Motor neuron (in vitro differentiated cells): ENCODE measurements around the gene AGTRAP. TPM values are rescaled to one million over a fixed set of nuclear protein-coding genes. Genes with fewer than 3 reads are reported as not detected.
A peak's percentile ranks its signal among the peaks of the same experiment; 100 is the strongest.

Experiments
- ATAC-seq, 8 experiments: fragments of 200-7000 bp; cut with Tn5 transposase; replicated peaks in 6 of 8; 2 replicates each; pipeline ENCODE4 v1.8.0; 2021; ENCODE audit warnings: mild to moderate bottlenecking in 8 of 8, moderate library complexity in 8 of 8
- H3K27ac ChIP-seq, 2 donors: fragments of 250-450 bp; sonication (Bioruptor Pico); 2 replicates each; pipeline ENCODE4 v1.9.0; 2021; ENCODE audit warnings: antibody characterized with exemption in 2 of 2, mild to moderate bottlenecking in 2 of 2, moderate library complexity in 1 of 2
- H3K4me1 ChIP-seq, 2 donors: fragments of 250-450 bp; sonication (Bioruptor Pico); replicated peaks in 1 of 2; 2 replicates each; pipeline ENCODE4 v1.6.1; 2021; ENCODE audit warnings: antibody characterized with exemption in 2 of 2, mild to moderate bottlenecking in 2 of 2, moderate library complexity in 1 of 2
- H3K4me3 ChIP-seq, 5 donors: fragments of 250-450 bp; sonication (Bioruptor Pico); 2 replicates each; pipeline ENCODE4 v1.9.0; 2021; ENCODE audit warnings: antibody characterized with exemption in 5 of 5, mild to moderate bottlenecking in 5 of 5, moderate library complexity in 4 of 5
- WGBS, 10 experiments: fragments of 450-650 bp; shearing (Covaris generic); methylation state at CpG; one replicate each; pipeline ENCODE4 v1.0.0; 2022; 5-methylcytosine and 5-hydroxymethylcytosine counted together
- in situ Hi-C, 9 experiments: fragments of 400-800 bp; cut with MboI; loops; one replicate each; pipeline ENCODE4 v1.15.0; 2021; ENCODE audit warnings: low sequenced_read_pairs in 9 of 9, low pct_unique_long_range_greater_than_20kb in 2 of 9; ENCODE audit not compliant: unreplicated experiment in 9 of 9
- total RNA-seq, 8 experiments: library from RNA; unstranded; fragments of 300-600 nt; gene quantifications; 2 replicates each; pipeline versions ENCODE4 v1.2.3 to v1.2.4, GENCODE V29; 2022

The AGTRAP gene
- total RNA-seq, 8 experiments from 2014 or later, result 12.5 to 55.9 (median 32.3) TPM

GRCh38 chr1:11700601-11701467 lies 35.1 kb upstream of the AGTRAP start:
- Histone ChIP-seq H3K27ac (peak overlapping the region; percentile 85 to 88), H3K4me1 (peaks cover 61% of the 10 kb centered on the region in 2 donors), H3K4me3 (peak overlapping the region in 4 of 5 donors; percentile 1 to 16 (median 8))
- ATAC-seq, result peak in 4 of 8 experiments; percentile 3 to 42 (median 36)
- WGBS, 10 experiments, result 9 to 89% (median 40%) methylated on average over 1 to 32 of the region's 34 CpGs
- in situ Hi-C loops, result no loop called here

DNA sequence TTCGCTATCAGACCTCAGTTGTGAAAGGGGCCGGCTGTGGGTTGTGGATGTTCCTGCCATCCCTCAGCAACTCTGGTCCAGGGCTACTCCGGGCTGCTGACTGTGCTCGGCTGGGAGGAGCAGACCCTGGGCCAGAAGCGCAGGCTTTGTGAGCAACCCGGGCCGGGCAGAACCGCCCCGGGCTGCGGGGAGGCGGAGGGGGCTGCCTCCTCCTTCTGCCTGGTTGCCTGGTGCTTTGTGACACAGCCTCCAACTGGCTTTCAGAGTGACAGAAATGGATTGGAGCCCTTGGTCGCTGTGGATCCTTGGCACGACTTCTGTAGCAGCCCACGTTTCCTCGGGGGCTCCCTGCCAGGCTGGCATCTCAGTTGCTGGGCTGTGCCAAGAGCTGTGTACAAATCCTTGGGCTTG lies 34.4 kb upstream of the AGTRAP start:
- Histone ChIP-seq H3K27ac (peak overlapping the region; percentile 85 to 88), H3K4me3 (peak overlapping the region in 4 of 5 donors; percentile 1 to 16 (median 8)), H3K4me1 (peaks cover 68 to 69% of the 10 kb centered on the region in 2 donors)
- in situ Hi-C loops, result no loop called here
- ATAC-seq, result peak; percentile 43 to 85 (median 74)
- 0 to 15% (median 3%) methylated on average over 2 to 12 of the region's 15 CpGs; no CpG with 5 or more reads in 4 of the 10 experiments for WGBS, 10 experiments

- peaks cover 75% of the 10 kb centered on the region in 2 donors for H3K4me1 ChIP-seq
- no peak for ATAC-seq
- H3K4me3 ChIP-seq, result no peak overlapping the region
- WGBS, 10 experiments, result 0 to 94% (median 69%) methylated on average over 1 to 14 of the region's 15 CpGs; no CpG with 5 or more reads in 1 of the 10 experiments
- H3K27ac ChIP-seq, result peak overlapping the region; percentile 85 to 88
- in situ Hi-C loops, result no loop called here
These were observed 33.7 kb upstream of the AGTRAP start for GRCh38 chr1:11701981-11702803.

DNA sequence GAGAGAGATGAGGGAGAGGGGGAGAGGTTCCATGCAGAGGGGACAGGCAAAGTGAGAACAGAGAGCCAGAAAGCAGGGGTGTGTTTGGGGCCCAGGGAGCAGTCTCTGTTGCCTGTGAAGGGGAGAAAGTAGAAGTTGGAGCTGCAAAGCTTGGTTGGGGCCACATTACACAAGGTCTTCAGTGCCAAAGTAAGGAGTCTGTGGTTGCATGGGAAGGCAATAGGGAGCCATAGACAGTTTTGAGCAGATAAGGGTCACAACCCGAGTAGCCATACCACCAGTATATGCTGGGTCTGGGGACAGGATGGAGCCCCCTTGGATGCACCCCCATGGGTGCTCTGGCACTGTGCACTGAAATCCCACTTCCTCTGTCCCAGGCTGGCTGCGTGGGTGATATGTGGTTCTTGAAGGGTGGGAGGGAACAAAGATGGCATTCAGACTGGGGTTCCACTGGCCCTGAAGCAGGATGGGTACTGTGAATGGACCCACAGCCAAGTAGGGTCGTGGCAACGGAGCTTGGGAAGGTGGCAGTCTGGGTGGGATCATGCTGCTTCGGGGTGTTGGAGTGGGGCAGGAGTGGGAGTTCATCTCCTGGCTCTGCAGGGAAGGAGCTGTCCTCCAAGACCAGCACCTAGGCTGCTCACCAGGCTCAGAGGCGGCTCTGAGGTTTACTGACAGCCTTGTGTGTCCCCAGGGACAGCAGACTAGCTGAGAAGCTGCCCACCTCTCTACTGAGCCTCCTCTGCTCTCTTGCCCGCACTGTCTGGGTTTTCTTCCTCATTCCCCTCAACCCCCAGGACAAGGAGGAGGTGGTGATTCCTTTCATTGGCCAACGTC lies 32.4 kb upstream of the AGTRAP start:
- in situ Hi-C loops, result no loop called here
- no peak overlapping the region for H3K4me3 ChIP-seq
- ATAC-seq, result peak in 3 of 8 experiments; percentile 11 to 18 (median 16)

GRCh38 chr1:11704194-11704529 lies 31.8 kb upstream of the AGTRAP start:
- 4 to 60% (median 20%) methylated on average over 1 to 5 of the region's 11 CpGs; no CpG with 5 or more reads in 3 of the 10 experiments for WGBS, 10 experiments
- Histone ChIP-seq H3K4me3 (no peak overlapping the region), H3K27ac (peak overlapping the region; percentile 55 to 68), H3K4me1 (peaks cover 83 to 84% of the 10 kb centered on the region in 2 donors)
- in situ Hi-C loops, result no loop called here
- ATAC-seq, result peak in 5 of 8 experiments; percentile 16 to 45 (median 42)

More for the DNA sequence above, 32.4 kb upstream of the AGTRAP start:
- H3K27ac ChIP-seq, result peak overlapping the region; percentile 55 to 68
- H3K4me1 ChIP-seq, result peaks cover 83 to 84% of the 10 kb centered on the region in 2 donors
- 0 to 52% (median 29%) methylated on average over 1 to 6 of the region's 8 CpGs; no CpG with 5 or more reads in 3 of the 10 experiments for WGBS, 10 experiments

DNA sequence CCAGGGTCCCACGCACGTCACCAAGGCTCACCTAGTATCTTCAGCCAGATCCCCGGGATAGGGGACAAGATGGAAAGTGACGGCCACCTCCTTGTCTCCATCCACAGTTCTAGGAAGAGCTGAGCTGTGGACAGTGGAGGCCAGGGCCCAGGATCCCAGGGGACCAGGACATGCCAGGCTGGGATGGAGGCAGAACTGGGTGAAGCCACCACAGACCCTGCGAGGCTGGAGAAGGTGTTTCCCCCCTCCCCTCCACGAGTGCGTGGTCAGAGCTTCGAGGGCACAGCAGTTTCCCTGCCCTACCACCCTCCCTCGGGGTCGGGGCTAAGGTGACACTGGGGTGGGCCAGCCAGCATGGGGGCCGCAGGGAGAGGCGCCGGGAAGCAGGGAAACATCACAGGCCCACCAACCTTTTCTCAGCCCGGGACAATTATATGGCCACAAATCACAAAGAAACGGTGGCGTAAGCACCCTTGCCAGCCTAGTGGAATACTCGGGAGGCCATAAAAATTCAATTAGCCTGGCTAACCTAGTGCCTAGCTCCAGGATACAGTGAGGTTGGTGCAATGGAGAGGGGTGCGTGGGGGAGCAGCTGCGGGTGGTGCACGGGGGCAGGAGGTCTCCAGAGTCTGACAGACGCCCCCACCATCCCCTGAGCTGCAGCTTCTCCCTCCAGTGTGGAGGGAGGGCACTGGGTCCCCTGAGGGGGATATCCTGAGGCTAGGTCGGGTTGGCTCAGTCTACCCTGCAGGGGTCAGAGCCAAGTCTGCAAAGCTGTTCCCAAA lies 31.1 kb upstream of the AGTRAP start:
- peaks cover 81 to 82% of the 10 kb centered on the region in 2 donors for H3K4me1 ChIP-seq
- no peak overlapping the region for H3K4me3 ChIP-seq
- in situ Hi-C loops, result no loop called here
- WGBS, 10 experiments, result 0 to 57% (median 33%) methylated on average over 2 to 11 of the region's 22 CpGs; no CpG with 5 or more reads in 3 of the 10 experiments
- peak overlapping the region; percentile 55 to 68 for H3K27ac ChIP-seq
- peak in 5 of 8 experiments; percentile 36 to 68 (median 43) for ATAC-seq

DNA sequence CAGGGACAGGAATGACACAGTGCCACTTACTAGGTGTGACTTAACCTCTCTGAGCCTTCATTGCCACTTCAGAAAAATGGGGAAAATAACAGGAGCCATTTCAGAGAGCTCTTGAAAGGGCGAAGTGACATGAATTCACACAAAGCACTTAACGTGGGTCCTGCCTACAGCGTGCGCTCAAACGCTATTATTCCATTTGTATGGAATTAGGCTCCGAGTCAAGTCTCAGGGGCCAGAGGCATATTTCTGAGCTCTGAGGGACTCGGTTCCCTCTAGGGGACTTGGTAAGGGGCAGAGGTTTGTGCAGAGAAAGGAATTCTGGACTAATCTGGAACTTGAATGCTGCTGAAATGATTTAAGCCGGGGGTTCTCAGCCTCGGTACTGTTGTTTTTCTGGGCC lies 30.3 kb upstream of the AGTRAP start:
- no peak overlapping the region for H3K4me3 ChIP-seq
- 33 to 66% (median 53%) methylated on average over 1 to 9 of the region's 9 CpGs; no CpG with 5 or more reads in 2 of the 10 experiments for WGBS, 10 experiments
- ATAC-seq, result no peak
- H3K4me1 ChIP-seq, result peaks cover 74 to 75% of the 10 kb centered on the region in 2 donors
- in situ Hi-C loops, result no loop called here
- peak overlapping the region; percentile 51 to 55 for H3K27ac ChIP-seq

DNA sequence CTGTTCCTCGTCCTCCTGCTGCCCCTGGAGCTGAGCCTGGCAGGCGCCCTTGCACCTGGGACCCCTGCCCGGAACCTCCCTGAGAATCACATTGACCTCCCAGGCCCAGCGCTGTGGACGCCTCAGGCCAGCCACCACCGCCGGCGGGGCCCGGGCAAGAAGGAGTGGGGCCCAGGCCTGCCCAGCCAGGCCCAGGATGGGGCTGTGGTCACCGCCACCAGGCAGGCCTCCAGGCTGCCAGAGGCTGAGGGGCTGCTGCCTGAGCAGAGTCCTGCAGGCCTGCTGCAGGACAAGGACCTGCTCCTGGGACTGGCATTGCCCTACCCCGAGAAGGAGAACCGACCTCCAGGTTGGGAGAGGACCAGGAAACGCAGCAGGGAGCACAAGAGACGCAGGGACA lies 29.6 kb upstream of the AGTRAP start:
- ATAC-seq, result no peak
- peak overlapping the region in 1 of 2 donors; percentile 51 for H3K27ac ChIP-seq
- WGBS, 10 experiments, result 0 to 100% (median 80%) methylated on average over 1 to 2 of the region's 14 CpGs; no CpG with 5 or more reads in 7 of the 10 experiments
- in situ Hi-C loops, result no loop called here
- H3K4me3 ChIP-seq, result no peak overlapping the region
- H3K4me1 ChIP-seq, result peaks cover 67 to 68% of the 10 kb centered on the region in 2 donors

DNA sequence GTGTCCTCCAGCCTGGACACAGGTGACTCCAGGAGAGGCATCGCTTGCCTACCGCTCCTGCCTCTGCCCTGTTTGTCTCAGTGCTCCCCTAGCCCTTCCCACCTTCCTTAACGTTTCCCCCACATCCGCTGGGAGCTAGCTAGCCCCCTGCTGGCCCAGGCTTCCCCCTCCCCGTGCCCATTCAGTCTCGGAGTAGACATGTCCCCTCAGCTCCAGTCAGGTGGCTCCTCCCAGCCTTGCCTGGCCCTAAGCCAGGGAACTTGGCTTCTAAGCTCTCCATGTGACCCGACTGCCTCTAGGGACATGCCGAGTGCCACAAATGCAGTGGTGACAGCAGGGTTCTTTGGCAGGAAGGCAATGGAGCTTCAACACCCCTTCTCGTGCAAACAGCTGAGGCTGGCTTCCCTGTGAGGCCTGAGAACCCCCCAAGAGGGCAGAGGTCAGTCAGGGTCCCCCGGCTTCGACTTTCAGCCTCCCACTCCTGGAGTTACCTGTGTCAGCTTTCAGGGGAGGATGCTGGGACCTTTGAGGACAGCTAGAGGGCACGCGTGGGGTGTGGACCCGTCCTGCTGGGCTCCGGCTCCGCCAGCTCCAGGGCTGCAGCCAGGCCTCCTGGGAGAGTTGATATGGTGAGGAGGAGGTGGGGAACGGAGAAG lies 28.2 kb upstream of the AGTRAP start:
- ATAC-seq, result peak in 6 of 8 experiments; percentile 11 to 72 (median 46)
- 40 to 100% (median 87%) methylated on average over 1 to 13 of the region's 17 CpGs; no CpG with 5 or more reads in 5 of the 10 experiments for WGBS, 10 experiments
- peaks cover 53% of the 10 kb centered on the region in 2 donors for H3K4me1 ChIP-seq
- in situ Hi-C loops, result no loop called here
- H3K4me3 ChIP-seq, result no peak overlapping the region
- H3K27ac ChIP-seq, result peak overlapping the region in 1 of 2 donors; percentile 53

DNA sequence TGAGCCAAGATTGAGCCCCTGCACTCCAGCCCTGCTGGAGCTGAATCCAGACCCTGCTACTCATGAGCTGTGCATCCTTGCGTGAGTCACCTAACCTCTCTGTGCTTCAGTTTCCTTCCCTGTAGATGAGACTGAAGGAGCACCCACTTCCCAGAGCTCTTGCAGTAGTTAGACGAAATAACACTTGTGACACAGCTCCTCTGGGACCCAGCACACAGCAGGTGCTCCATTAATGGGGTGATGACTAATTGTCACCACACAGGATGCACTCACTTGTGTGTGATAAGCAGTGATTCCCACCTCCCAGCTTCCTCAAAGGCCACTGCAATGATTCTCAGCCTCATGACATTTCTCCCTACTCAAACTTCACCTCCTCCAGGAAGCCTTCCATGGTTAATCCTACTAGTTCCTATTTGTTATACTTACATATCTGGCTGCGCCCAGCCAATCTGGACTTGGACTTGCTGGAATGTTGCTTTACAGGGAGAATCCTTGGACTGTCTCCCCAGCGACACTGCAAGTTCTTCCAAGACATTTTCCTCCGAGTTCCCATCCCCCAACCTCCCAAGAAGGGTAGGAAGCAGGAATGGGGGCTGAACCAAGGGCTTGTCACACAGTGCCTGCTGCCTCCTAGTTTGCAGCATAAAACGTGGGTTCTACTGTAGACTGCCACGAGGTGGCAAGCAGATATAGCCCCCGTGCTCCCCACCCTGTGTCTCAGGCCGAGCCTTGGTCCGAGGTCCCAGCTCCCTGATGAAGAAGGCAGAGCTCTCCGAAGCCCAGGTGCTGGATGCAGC lies 27.2 kb upstream of the AGTRAP start:
- Histone ChIP-seq H3K27ac (no peak overlapping the region), H3K4me3 (no peak overlapping the region), H3K4me1 (peaks cover 43% of the 10 kb centered on the region in 2 donors)
- WGBS, 10 experiments, result 0 to 97% (median 70%) methylated on average over 1 to 10 of the region's 11 CpGs; no CpG with 5 or more reads in 2 of the 10 experiments
- in situ Hi-C loops, result no loop called here
- no peak for ATAC-seq
